HepG2 (cell line): ENCODE results near the gene CCL19. TPM values are rescaled to one million over a fixed set of nuclear protein-coding genes. Genes with fewer than 3 reads are reported as not detected.

ENCODE experiments used
- ARNT ChIP-seq: fragments of 450-650 bp; IDR thresholded peaks from 2 replicates; pipeline ENCODE4 v1.6.1; 2017
- GABPA ChIP-seq, 2 experiments: IDR thresholded peaks; 2 replicates each; pipeline ENCODE4 v1.6.1; 2011 to 2016; ENCODE audit warnings: low read depth in 2 of 2, low read length in 1 of 2, missing biosample characterization in 1 of 2, missing genetic modification characterization in 1 of 2
- HDAC2 ChIP-seq: sonication (generic); formaldehyde crosslinking; IDR thresholded peaks from 2 replicates; pipeline ENCODE4 v1.4.0; 2020; ENCODE audit warnings: missing genetic modification reagents
- MAFK ChIP-seq, 2 experiments: IDR thresholded peaks in 1 of 2; conservative IDR thresholded peaks in 1 of 2; 2 replicates each; pipeline ENCODE4 v1.6.1; 2011; ENCODE audit warnings: improper control_type of control experiment in 2 of 2, low read length in 2 of 2
- MLLT10 ChIP-seq: sonication (generic); formaldehyde crosslinking; IDR thresholded peaks from 2 replicates; pipeline ENCODE4 v1.4.0; 2020; ENCODE audit warnings: missing genetic modification reagents
- MYNN ChIP-seq: sonication (generic); formaldehyde crosslinking; IDR thresholded peaks from 2 replicates; pipeline ENCODE4 v1.4.0; 2020; ENCODE audit warnings: mild to moderate bottlenecking, low read depth, missing genetic modification reagents
- PHF21A ChIP-seq: sonication (generic); formaldehyde crosslinking; IDR thresholded peaks from 2 replicates; pipeline ENCODE4 v1.5.0; 2020; ENCODE audit warnings: mild to moderate bottlenecking, missing genetic modification reagents
- POLR2G ChIP-seq: fragments of 200-400 bp; formaldehyde crosslinking; IDR thresholded peaks from 2 replicates; pipeline ENCODE4 v1.6.1; 2018; ENCODE audit warnings: mild to moderate bottlenecking, low read depth, low read length, moderate library complexity
- SIX1 ChIP-seq: sonication (generic); formaldehyde crosslinking; IDR thresholded peaks from 2 replicates; pipeline ENCODE4 v1.4.0; 2020; ENCODE audit warnings: missing genetic modification reagents, borderline replicate concordance
- ZNF567 ChIP-seq: sonication (generic); formaldehyde crosslinking; IDR thresholded peaks from 2 replicates; pipeline ENCODE4 v1.8.1; 2023; ENCODE audit warnings: mild to moderate bottlenecking, missing genetic modification reagents, borderline replicate concordance
- ZNF766 ChIP-seq: sonication (generic); formaldehyde crosslinking; IDR thresholded peaks from 2 replicates; pipeline ENCODE4 v1.5.0; 2020; ENCODE audit warnings: missing genetic modification reagents, borderline replicate concordance
- polyA plus RNA-seq, 8 experiments: library from polyadenylated mRNA; depleted of rRNA in 3 of 8; stranded (reverse) in 7 of 8; unstranded in 1 of 8; fragments of >200 nt; fragmentation: Illumina TruSeq in 4 of 8; extraction: Trizol in 4 of 8; gene quantifications; 2 replicates each; pipeline versions ENCODE4 v1.2.1 to v1.2.3, GENCODE V29; 2011 to 2016; ENCODE audit warnings: low read depth in 4 of 8, missing spikeins in 1 of 8, mixed read lengths in 1 of 8; ENCODE audit not compliant: insufficient read depth in 1 of 8
- total RNA-seq, 5 experiments: library from RNA; depleted of rRNA; stranded (reverse); fragments of >200 nt; fragmentation: Illumina TruSeq; extraction: Trizol; gene quantifications; 2 replicates each; pipeline ENCODE4 v1.2.3, GENCODE V29; 2016; ENCODE audit warnings: low read depth in 1 of 5
- TF ChIP-seq, protein P1 (sequence below), 2 experiments: sonication (generic) in 1 of 2; formaldehyde crosslinking in 1 of 2; IDR thresholded peaks; 2 replicates each; pipeline versions ENCODE4 v1.5.1 to v1.6.1; 2011 to 2020; ENCODE audit warnings: borderline replicate concordance in 1 of 2, low read depth in 1 of 2, low read length in 1 of 2, mild to moderate bottlenecking in 1 of 2, missing genetic modification reagents in 1 of 2, moderate library complexity in 1 of 2
- TF ChIP-seq, protein P2 (sequence below): sonication (generic); formaldehyde crosslinking; IDR thresholded peaks from 2 replicates; pipeline ENCODE4 v1.4.0; 2020; ENCODE audit warnings: mild to moderate bottlenecking, low read depth, missing genetic modification reagents
- TF ChIP-seq, protein P3 (sequence below): sonication (generic); formaldehyde crosslinking; IDR thresholded peaks from 2 replicates; pipeline ENCODE4 v1.5.0; 2020; ENCODE audit warnings: mild to moderate bottlenecking, low read depth, missing genetic modification reagents, borderline replicate concordance
- TF ChIP-seq, protein P4 (sequence below): sonication (generic); formaldehyde crosslinking; IDR thresholded peaks from 2 replicates; pipeline ENCODE4 v1.4.0; 2020; ENCODE audit warnings: mild to moderate bottlenecking, missing genetic modification reagents

Gene CCL19
- total and polyA plus RNA-seq, 2 of the 13 experiments (the other 11 are each of a cell fraction or from before 2014, with no cell fraction given): not detected

DNA sequence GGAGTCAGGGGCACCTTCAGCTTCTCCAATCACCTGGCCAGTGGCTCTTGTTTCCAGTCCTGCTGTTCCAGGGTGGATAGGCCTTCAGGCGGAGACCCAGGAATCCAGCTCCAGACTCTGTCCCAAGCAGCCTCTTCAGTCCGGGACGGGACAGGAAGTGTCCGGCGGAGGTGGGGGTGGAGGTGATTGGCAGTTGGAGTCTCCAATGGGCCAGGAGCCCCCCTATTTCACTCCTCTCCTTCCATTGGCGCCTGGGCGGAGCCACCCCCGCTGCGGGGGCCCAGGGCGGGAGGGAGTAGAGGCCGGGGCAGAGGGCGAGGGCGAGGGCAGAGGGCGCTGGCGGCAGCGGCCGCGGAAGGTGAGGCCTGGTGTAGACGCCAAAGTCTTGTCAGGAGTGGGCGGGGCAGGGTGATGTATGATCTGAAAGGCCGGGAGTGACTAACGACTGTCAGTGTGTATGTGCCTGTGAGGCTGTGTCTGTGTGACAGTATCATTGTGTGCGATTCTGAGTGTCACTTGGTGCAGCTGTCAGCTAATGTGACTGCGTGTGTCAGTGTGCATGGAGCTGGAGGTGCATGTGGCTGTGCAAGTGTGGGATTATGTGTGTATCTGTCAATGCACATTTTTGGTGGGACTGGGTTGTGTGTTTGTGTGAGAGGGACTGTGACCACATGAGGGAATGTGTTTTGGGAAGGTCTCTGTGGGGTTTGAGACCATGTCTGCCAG is 39.0 kb downstream of the CCL19 start, which contains the start of gene IL11RA (continued):
- TF ChIP-seq, protein P1, sequence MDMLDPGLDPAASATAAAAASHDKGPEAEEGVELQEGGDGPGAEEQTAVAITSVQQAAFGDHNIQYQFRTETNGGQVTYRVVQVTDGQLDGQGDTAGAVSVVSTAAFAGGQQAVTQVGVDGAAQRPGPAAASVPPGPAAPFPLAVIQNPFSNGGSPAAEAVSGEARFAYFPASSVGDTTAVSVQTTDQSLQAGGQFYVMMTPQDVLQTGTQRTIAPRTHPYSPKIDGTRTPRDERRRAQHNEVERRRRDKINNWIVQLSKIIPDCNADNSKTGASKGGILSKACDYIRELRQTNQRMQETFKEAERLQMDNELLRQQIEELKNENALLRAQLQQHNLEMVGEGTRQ (IDR thresholded peaks at IDR 0.05; ENCODE audit: low read depth, low read length): no peak
- TF ChIP-seq, protein P1 (CRISPR knock-in tag; IDR thresholded peaks at IDR 0.05; ENCODE audit: borderline replicate concordance): no peak
- no peak for TF ChIP-seq ZNF766 (CRISPR knock-in tag)
- TF ChIP-seq POLR2G: peak; percentile 81
- TF ChIP-seq, protein P2, sequence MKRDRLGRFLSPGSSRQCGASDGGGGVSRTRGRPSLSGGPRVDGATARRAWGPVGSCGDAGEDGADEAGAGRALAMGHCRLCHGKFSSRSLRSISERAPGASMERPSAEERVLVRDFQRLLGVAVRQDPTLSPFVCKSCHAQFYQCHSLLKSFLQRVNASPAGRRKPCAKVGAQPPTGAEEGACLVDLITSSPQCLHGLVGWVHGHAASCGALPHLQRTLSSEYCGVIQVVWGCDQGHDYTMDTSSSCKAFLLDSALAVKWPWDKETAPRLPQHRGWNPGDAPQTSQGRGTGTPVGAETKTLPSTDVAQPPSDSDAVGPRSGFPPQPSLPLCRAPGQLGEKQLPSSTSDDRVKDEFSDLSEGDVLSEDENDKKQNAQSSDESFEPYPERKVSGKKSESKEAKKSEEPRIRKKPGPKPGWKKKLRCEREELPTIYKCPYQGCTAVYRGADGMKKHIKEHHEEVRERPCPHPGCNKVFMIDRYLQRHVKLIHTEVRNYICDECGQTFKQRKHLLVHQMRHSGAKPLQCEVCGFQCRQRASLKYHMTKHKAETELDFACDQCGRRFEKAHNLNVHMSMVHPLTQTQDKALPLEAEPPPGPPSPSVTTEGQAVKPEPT (CRISPR knock-in tag): no peak
- TF ChIP-seq, protein P3, sequence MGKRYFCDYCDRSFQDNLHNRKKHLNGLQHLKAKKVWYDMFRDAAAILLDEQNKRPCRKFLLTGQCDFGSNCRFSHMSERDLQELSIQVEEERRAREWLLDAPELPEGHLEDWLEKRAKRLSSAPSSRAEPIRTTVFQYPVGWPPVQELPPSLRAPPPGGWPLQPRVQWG (CRISPR knock-in tag): no peak
- TF ChIP-seq, protein P4, sequence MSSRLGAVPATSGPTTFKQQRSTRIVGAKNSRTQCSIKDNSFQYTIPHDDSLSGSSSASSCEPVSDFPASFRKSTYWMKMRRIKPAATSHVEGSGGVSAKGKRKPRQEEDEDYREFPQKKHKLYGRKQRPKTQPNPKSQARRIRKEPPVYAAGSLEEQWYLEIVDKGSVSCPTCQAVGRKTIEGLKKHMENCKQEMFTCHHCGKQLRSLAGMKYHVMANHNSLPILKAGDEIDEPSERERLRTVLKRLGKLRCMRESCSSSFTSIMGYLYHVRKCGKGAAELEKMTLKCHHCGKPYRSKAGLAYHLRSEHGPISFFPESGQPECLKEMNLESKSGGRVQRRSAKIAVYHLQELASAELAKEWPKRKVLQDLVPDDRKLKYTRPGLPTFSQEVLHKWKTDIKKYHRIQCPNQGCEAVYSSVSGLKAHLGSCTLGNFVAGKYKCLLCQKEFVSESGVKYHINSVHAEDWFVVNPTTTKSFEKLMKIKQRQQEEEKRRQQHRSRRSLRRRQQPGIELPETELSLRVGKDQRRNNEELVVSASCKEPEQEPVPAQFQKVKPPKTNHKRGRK (CRISPR knock-in tag): no peak
- no peak for TF ChIP-seq MLLT10 (CRISPR knock-in tag)
- TF ChIP-seq GABPA (IDR thresholded peaks at IDR 0.05; ENCODE audit: low read depth, low read length): no peak
- TF ChIP-seq GABPA (CRISPR knock-in tag; IDR thresholded peaks at IDR 0.05; ENCODE audit: low read depth): peak; percentile 87
- TF ChIP-seq MYNN (CRISPR knock-in tag): no peak
- TF ChIP-seq ARNT: no peak
- TF ChIP-seq PHF21A (CRISPR knock-in tag): peak; percentile 96
- TF ChIP-seq ZNF567 (CRISPR knock-in tag): no peak
- no peak for TF ChIP-seq MAFK (conservative IDR thresholded peaks at IDR 0.05 in 1 of 2, IDR thresholded peaks at IDR 0.05 in 1 of 2; ENCODE audit: low read length in 2 of 2)
- no peak for TF ChIP-seq SIX1 (CRISPR knock-in tag)
- peak; percentile 63; the same call in 1 of the 2 replicates for TF ChIP-seq HDAC2 (CRISPR knock-in tag)
